H1 (cell line): ENCODE results near the gene RBM27. TPM values are rescaled to one million over a fixed set of nuclear protein-coding genes. Genes with fewer than 3 reads are reported as not detected.

Experiments
- CTCF ChIA-PET: fragments of 300-600 bp; sonication (Branson Sonifier 250); formaldehyde crosslinking; loops from one replicate; lab custom pipeline; 2021; ENCODE audit not compliant: partially characterized antibody; lab: Charles Lee
- POLR2A ChIA-PET: fragments of 300-600 bp; sonication (Branson Sonifier 250); formaldehyde crosslinking; loops from one replicate; lab custom pipeline; 2021; ENCODE audit warnings: inconsistent platforms; ENCODE audit not compliant: partially characterized antibody; lab: Charles Lee
- DNase-seq, 2 experiments: peaks; one replicate each; pipeline versions ENCODE4 v3.0.0 to v3.0.0-alpha.2; 2010 to 2022; ENCODE audit warnings: low spot score in 2 of 2, low read depth in 1 of 2, mixed read lengths in 1 of 2
- FAIRE-seq: peaks from 2 replicates; lab custom pipeline; 2011; peaks lifted over from hg19 to GRCh38; lab: Jason Lieb, UNC
- H2AFZ ChIP-seq: 2 replicates; pipeline ENCODE4 v1.8.1; 2012; ENCODE audit warnings: low read length, inconsistent platforms
- H2AK5ac ChIP-seq: 2 replicates; pipeline ENCODE4 v1.6.1; 2013; ENCODE audit warnings: low read depth, low read length
- H2BK120ac ChIP-seq: replicated peaks from 2 replicates; pipeline ENCODE3; 2013; ENCODE audit warnings: low read depth, low read length, inconsistent platforms
- H2BK12ac ChIP-seq: 2 replicates; pipeline ENCODE4 v1.6.1; 2013; ENCODE audit warnings: low read depth, low read length
- H2BK15ac ChIP-seq: 2 replicates; pipeline ENCODE4 v1.6.1; 2013; ENCODE audit warnings: low read length
- H2BK20ac ChIP-seq: 2 replicates; pipeline ENCODE4 v1.6.1; 2013; ENCODE audit warnings: low read length
- H2BK5ac ChIP-seq: 2 replicates; pipeline ENCODE4 v1.6.1; 2013; ENCODE audit warnings: low read depth, low read length
- H3K14ac ChIP-seq: 2 replicates; pipeline ENCODE4 v1.6.1; 2013; ENCODE audit warnings: inconsistent platforms; ENCODE audit not compliant: insufficient read length
- H3K18ac ChIP-seq: 2 replicates; pipeline ENCODE4 v1.6.1; 2013; ENCODE audit warnings: low read length; ENCODE audit errors: extremely low read depth
- H3K23ac ChIP-seq: 2 replicates; pipeline ENCODE4 v1.6.1; 2013; ENCODE audit warnings: inconsistent platforms; ENCODE audit not compliant: insufficient read length
- H3K23me2 ChIP-seq: 2 replicates; pipeline ENCODE4 v1.6.1; 2013; ENCODE audit warnings: low read depth, low read length
- H3K27ac ChIP-seq: 2 replicates; pipeline ENCODE4 v1.6.1; 2011; ENCODE audit warnings: low read depth, low read length, inconsistent platforms
- H3K27me3 ChIP-seq, 4 experiments: replicated peaks in 1 of 4; 1 replicate in 1 of 4; 2 replicates in 3 of 4; pipeline versions ENCODE4 v1.6.1 to v1.8.1; 2011 to 2013; ENCODE audit warnings: low read length in 3 of 4, mild to moderate bottlenecking in 3 of 4, inconsistent platforms in 2 of 4, mixed read lengths in 2 of 4, moderate library complexity in 1 of 4; ENCODE audit not compliant: control insufficient read depth in 3 of 4, insufficient read depth in 3 of 4; ENCODE audit errors: extremely low read depth in 1 of 4
- H3K36me3 ChIP-seq, 4 experiments: 2 replicates each; pipeline versions ENCODE4 v1.6.1 to v1.8.1; 2011 to 2013; ENCODE audit warnings: mild to moderate bottlenecking in 4 of 4, low read length in 3 of 4, moderate library complexity in 2 of 4, control low read depth in 1 of 4, inconsistent platforms in 1 of 4; ENCODE audit not compliant: insufficient read depth in 4 of 4, control insufficient read depth in 2 of 4
- H3K4ac ChIP-seq: replicated peaks from 2 replicates; pipeline ENCODE3; 2013; ENCODE audit warnings: low read length, low read depth, mixed read lengths, inconsistent platforms; ENCODE audit not compliant: insufficient read length
- H3K4me1 ChIP-seq, 4 experiments: replicated peaks in 1 of 4; 1 replicate in 1 of 4; 2 replicates in 3 of 4; pipeline versions ENCODE4 v1.6.1 to v1.8.1; 2011 to 2013; ENCODE audit warnings: low read length in 3 of 4, inconsistent platforms in 2 of 4, mixed read lengths in 1 of 4; ENCODE audit not compliant: insufficient read depth in 4 of 4, control insufficient read depth in 3 of 4
- H3K4me2 ChIP-seq, 2 experiments: 2 replicates each; pipeline versions ENCODE4 v1.6.1 to v1.8.1; 2011 to 2013; ENCODE audit warnings: low read depth in 2 of 2, low read length in 2 of 2, control low read depth in 1 of 2, inconsistent platforms in 1 of 2, mild to moderate bottlenecking in 1 of 2; ENCODE audit not compliant: insufficient read depth in 1 of 2
- H3K4me3 ChIP-seq, 4 experiments: fragments of 200-600, 300-600 bp in 1 of 4; sonication (generic), shearing (Covaris generic), sonication (Bioruptor Twin) in 1 of 4; 2 replicates each; pipeline versions ENCODE4 v1.5.1 to v1.8.1; 2011 to 2016; ENCODE audit warnings: low read length in 4 of 4, low read depth in 3 of 4, control low read depth in 2 of 4, inconsistent platforms in 2 of 4, mild to moderate bottlenecking in 2 of 4, mixed read lengths in 1 of 4, moderate library complexity in 1 of 4; ENCODE audit not compliant: insufficient read depth in 2 of 4; ENCODE audit errors: extremely low read depth in 1 of 4
- H3K56ac ChIP-seq: replicated peaks from 2 replicates; pipeline ENCODE3; 2013; ENCODE audit warnings: low read depth, mild to moderate bottlenecking, mixed read lengths, low read length, inconsistent platforms; ENCODE audit not compliant: insufficient read length
- H3K79me1 ChIP-seq: 2 replicates; pipeline ENCODE4 v1.6.1; 2013; ENCODE audit warnings: low read depth, low read length, control low read depth
- H3K79me2 ChIP-seq, 2 experiments: 2 replicates each; pipeline versions ENCODE4 v1.6.1 to v1.8.1; 2012 to 2013; ENCODE audit warnings: low read length in 2 of 2, mild to moderate bottlenecking in 2 of 2, inconsistent platforms in 1 of 2; ENCODE audit not compliant: insufficient read depth in 2 of 2, control insufficient read depth in 1 of 2
- H3K9ac ChIP-seq, 4 experiments: replicated peaks in 1 of 4; 1 replicate in 1 of 4; 2 replicates in 3 of 4; pipeline versions ENCODE4 v1.6.1 to v1.8.1; 2011 to 2013; ENCODE audit warnings: low read depth in 3 of 4, low read length in 3 of 4, control low read depth in 2 of 4, mild to moderate bottlenecking in 2 of 4, moderate library complexity in 2 of 4, inconsistent platforms in 1 of 4; ENCODE audit errors: extremely low read depth in 1 of 4
- H3K9me3 ChIP-seq, 2 experiments: 2 replicates each; pipeline versions ENCODE4 v1.6.1 to v1.8.1; 2012 to 2013; ENCODE audit warnings: mild to moderate bottlenecking in 2 of 2, moderate library complexity in 2 of 2, control low read depth in 1 of 2, inconsistent platforms in 1 of 2, low read depth in 1 of 2, low read length in 1 of 2, mixed read lengths in 1 of 2; ENCODE audit not compliant: insufficient read depth in 2 of 2
- H4K20me1 ChIP-seq, 2 experiments: replicated peaks in 1 of 2; 2 replicates each; pipeline versions ENCODE3 to v1.8.1; 2011 to 2013; ENCODE audit warnings: inconsistent platforms in 2 of 2, low read length in 2 of 2, mild to moderate bottlenecking in 1 of 2; ENCODE audit not compliant: insufficient read depth in 2 of 2, control insufficient read depth in 1 of 2
- H4K5ac ChIP-seq: 2 replicates; pipeline ENCODE4 v1.6.1; 2013; ENCODE audit warnings: low read length, low read depth, mixed read lengths, inconsistent platforms; ENCODE audit not compliant: insufficient read length
- H4K8ac ChIP-seq: 2 replicates; pipeline ENCODE4 v1.8.0; 2013; ENCODE audit warnings: mild to moderate bottlenecking, moderate library complexity, low read length, inconsistent platforms; ENCODE audit not compliant: insufficient read depth; ENCODE audit errors: extremely low read depth
- H4K91ac ChIP-seq: replicated peaks from 2 replicates; pipeline ENCODE3; 2013; ENCODE audit warnings: low read length, mixed read lengths, inconsistent platforms; ENCODE audit not compliant: insufficient read length
- CEBPB ChIP-seq: IDR thresholded peaks from 2 replicates; pipeline ENCODE4 v1.6.1; 2012; ENCODE audit warnings: low read depth, low read length
- EZH2 ChIP-seq: fragments of 200-600 bp; sonication (generic); IDR thresholded peaks from 2 replicates; pipeline ENCODE4 v1.7.1; 2012; ENCODE audit warnings: low read depth, mild to moderate bottlenecking, moderate library complexity, low read length, inconsistent platforms; ENCODE audit not compliant: severe bottlenecking
- HDAC6 ChIP-seq: IDR thresholded peaks from one replicate; pipeline ENCODE4 v1.7.1; 2012; ENCODE audit warnings: low read depth, mild to moderate bottlenecking, inconsistent platforms, low read length, moderate library complexity
- JUN ChIP-seq: IDR thresholded peaks from 2 replicates; pipeline ENCODE4 v1.6.1; 2011; ENCODE audit warnings: low read depth, mild to moderate bottlenecking, improper control_type of control experiment, low read length
- MAFK ChIP-seq: IDR thresholded peaks from 2 replicates; pipeline ENCODE4 v1.6.1; 2012; ENCODE audit warnings: low read depth, mild to moderate bottlenecking, improper control_type of control experiment, low read length
- RXRA ChIP-seq: IDR thresholded peaks from 2 replicates; pipeline ENCODE4 v1.6.1; 2011; ENCODE audit warnings: low read depth, mild to moderate bottlenecking, low read length, moderate library complexity; ENCODE audit not compliant: insufficient read depth
- SIRT6 ChIP-seq: IDR thresholded peaks from one replicate; pipeline ENCODE4 v1.7.1; 2012; ENCODE audit warnings: low read length, inconsistent platforms
- SIX5 ChIP-seq: IDR thresholded peaks from 2 replicates; pipeline ENCODE4 v1.6.1; 2011; ENCODE audit warnings: mild to moderate bottlenecking, low read depth, low read length
- TAF1 ChIP-seq: IDR thresholded peaks from 2 replicates; pipeline ENCODE4 v1.6.1; 2011; ENCODE audit warnings: mild to moderate bottlenecking, low read depth, low read length
- TAF7 ChIP-seq: optimal IDR thresholded peaks from 2 replicates; pipeline ENCODE3; 2011; ENCODE audit warnings: low read depth, mild to moderate bottlenecking, inconsistent platforms, low read length, moderate library complexity, borderline replicate concordance
- TCF12 ChIP-seq: IDR thresholded peaks from 2 replicates; pipeline ENCODE4 v1.6.1; 2011; ENCODE audit warnings: low read depth, mild to moderate bottlenecking, low read length
- TEAD4 ChIP-seq: IDR thresholded peaks from 2 replicates; pipeline ENCODE4 v1.6.1; 2012; ENCODE audit warnings: low read depth, low read length, inconsistent platforms, mixed read lengths
- polyA plus RNA-seq, 7 experiments: library from polyadenylated mRNA; depleted of rRNA in 3 of 7; stranded (reverse) in 5 of 7; unstranded in 2 of 7; fragments of >200 nt in 5 of 7; fragments of 200-250 nt in 2 of 7; gene quantifications; 1 replicate in 5 of 7; 2 replicates in 1 of 7; 4 replicates in 1 of 7; pipeline versions ENCODE4 v1.2.1 to v1.2.3, GENCODE V29; 2011 to 2013; ENCODE audit warnings: missing spikeins in 2 of 7, mixed read lengths in 2 of 7
- total RNA-seq: library from RNA; stranded (reverse); fragmentation: NEBNext Ultra II Directional; extraction: Animal tissue kit (Norgen Biotek cat#: 25700); gene quantifications from 2 replicates; pipeline ENCODE4 v1.2.1, GENCODE V29; 2021
- TF ChIP-seq, protein P1 (sequence below): IDR thresholded peaks from 2 replicates; pipeline ENCODE4 v1.6.1; 2011; ENCODE audit warnings: low read length, improper control_type of control experiment

Gene RBM27
- total and polyA plus RNA-seq, 2 of the 8 experiments (the other 6 are each of a cell fraction or from before 2014, with no cell fraction given), result 13.1 to 42.9 TPM

DNA sequence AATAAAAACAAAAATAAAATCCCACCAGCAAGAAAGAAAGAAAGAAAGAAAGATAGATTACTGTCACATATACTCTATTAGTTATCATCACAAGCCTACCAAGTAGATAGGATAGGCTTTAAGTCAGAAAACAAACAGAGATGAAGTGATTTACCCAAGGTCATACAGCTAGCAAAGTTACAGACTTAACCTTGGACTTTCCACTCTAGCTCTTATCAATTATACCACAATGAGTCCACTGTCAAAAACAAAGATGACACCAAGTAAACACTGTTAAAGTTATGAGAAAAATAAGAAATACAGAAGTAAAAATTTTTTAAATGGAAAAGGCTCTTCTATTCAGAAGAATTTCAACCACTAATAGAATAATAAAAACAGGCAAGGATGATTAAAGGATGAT is 34.3 kb upstream of the RBM27 start:
- DNase-seq (no peak), FAIRE-seq (no peak)
- H3K9ac ChIP-seq, result no peak overlapping the region
- no peak overlapping the region for H3K4ac ChIP-seq
- no peak overlapping the region for H3K4me2 ChIP-seq
- H4K5ac ChIP-seq, result no peak overlapping the region
- POLR2A ChIA-PET, result interaction anchor here (0.7 to 1.5 kb wide), 3 partner anchors 11 to 20 kb away, joined by 3 to 6 read pairs (median 3); no protein-coding TSS in a partner anchor
- no peak overlapping the region for H3K27ac ChIP-seq
- H2BK120ac ChIP-seq, result no peak overlapping the region
- H2BK20ac ChIP-seq, result no peak overlapping the region
- no peak overlapping the region for H2BK15ac ChIP-seq
- H4K91ac ChIP-seq, result no peak overlapping the region
- no peak overlapping the region for H2AK5ac ChIP-seq
- H3K14ac ChIP-seq, result no peak overlapping the region
- H3K18ac ChIP-seq, result no peak overlapping the region
- H3K56ac ChIP-seq, result no peak overlapping the region
- no peak overlapping the region for H3K23ac ChIP-seq
- TF ChIP-seq SIRT6 (no peak), TCF12 (no peak), RXRA (no peak), MAFK (no peak), EZH2 (no peak), TAF7 (no peak), JUN (no peak), SIX5 (no peak), CEBPB (no peak), HDAC6 (no peak), TEAD4 (no peak), TAF1 (no peak)
- TF ChIP-seq, protein P1, sequence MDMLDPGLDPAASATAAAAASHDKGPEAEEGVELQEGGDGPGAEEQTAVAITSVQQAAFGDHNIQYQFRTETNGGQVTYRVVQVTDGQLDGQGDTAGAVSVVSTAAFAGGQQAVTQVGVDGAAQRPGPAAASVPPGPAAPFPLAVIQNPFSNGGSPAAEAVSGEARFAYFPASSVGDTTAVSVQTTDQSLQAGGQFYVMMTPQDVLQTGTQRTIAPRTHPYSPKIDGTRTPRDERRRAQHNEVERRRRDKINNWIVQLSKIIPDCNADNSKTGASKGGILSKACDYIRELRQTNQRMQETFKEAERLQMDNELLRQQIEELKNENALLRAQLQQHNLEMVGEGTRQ, result no peak
- no peak overlapping the region for H2BK12ac ChIP-seq
- H3K36me3 ChIP-seq, result peaks cover 19 to 89% (median 58%) of the 10 kb centered on the region in 4 experiments
- H3K23me2 ChIP-seq, result no peaks in the 10 kb centered on the region
- no peaks in the 10 kb centered on the region for H3K79me1 ChIP-seq
- no peaks in the 10 kb centered on the region for H3K4me1 ChIP-seq
- no peaks in the 10 kb centered on the region for H3K27me3 ChIP-seq
- H3K9me3 ChIP-seq, result no peaks in the 10 kb centered on the region
- no peak overlapping the region for H4K8ac ChIP-seq
- no peak overlapping the region for H3K4me3 ChIP-seq
- H2BK5ac ChIP-seq, result no peak overlapping the region
- H3K79me2 ChIP-seq, result peaks cover 0 to 26% of the 10 kb centered on the region in 2 experiments; a peak in 2 of 4 replicates
- peaks cover 2 to 3% of the 10 kb centered on the region in 2 experiments for H4K20me1 ChIP-seq
- CTCF ChIA-PET, result no interaction called here
- no peak overlapping the region for H2AFZ ChIP-seq
